Forelimb muscle (tissue), 1 donor: Measurements from ENCODE around the gene U2AF2. TPM values are rescaled to one million over a fixed set of nuclear protein-coding genes. Genes with fewer than 3 reads are reported as not detected.

Experiments
- DNase-seq: peaks from one replicate; pipeline ENCODE4 v3.0.0-alpha.2; 2013; ENCODE audit warnings: low read depth
- polyA plus RNA-seq: library from polyadenylated mRNA; unstranded; fragments of 120-200 nt; gene quantifications from one replicate; pipeline ENCODE4 v1.2.1, GENCODE V29; 2013; ENCODE audit not compliant: insufficient read length

U2AF2 gene
- polyA plus RNA-seq, 1 donor, result 110 TPM

- no peak for DNase-seq
Measured at GRCh38 chr19:55656988-55657747, 2.3 kb downstream of the U2AF2 start.

GRCh38 chr19:55658846-55659459, 4.1 kb downstream of the U2AF2 start:
- DNase-seq, result no peak

- no peak for DNase-seq
Measured at GRCh38 chr19:55659822-55660221, 5.0 kb downstream of the U2AF2 start.

GRCh38 chr19:55660404-55660803, 5.6 kb downstream of the U2AF2 start:
- DNase-seq, result no peak

GRCh38 chr19:55660991-55661390, 6.2 kb downstream of the U2AF2 start:
- DNase-seq, result no peak

- DNase-seq, result no peak
Measured at GRCh38 chr19:55661826-55662225, 7.0 kb downstream of the U2AF2 start.

- DNase-seq, result no peak
Measured at GRCh38 chr19:55663846-55664536, 9.2 kb downstream of the U2AF2 start.

- no peak for DNase-seq
Measured at GRCh38 chr19:55666343-55667005, 11.6 kb downstream of the U2AF2 start.

- DNase-seq, result no peak
Measured at GRCh38 chr19:55667006-55667381, 12.2 kb downstream of the U2AF2 start.

- DNase-seq, result no peak
Measured at GRCh38 chr19:55667511-55667910, 12.7 kb downstream of the U2AF2 start.

- no peak for DNase-seq
Measured at GRCh38 chr19:55667958-55668357, 13.1 kb downstream of the U2AF2 start.

GRCh38 chr19:55668603-55669348, 13.9 kb downstream of the U2AF2 start:
- DNase-seq, result no peak

- DNase-seq, result no peak
Measured at GRCh38 chr19:55669418-55670279, 14.8 kb downstream of the U2AF2 start.

- DNase-seq, result no peak
Measured at GRCh38 chr19:55670280-55671053, 15.6 kb downstream of the U2AF2 start.

GRCh38 chr19:55671054-55671378, 16.2 kb downstream of the U2AF2 start:
- DNase-seq, result no peak

- DNase-seq, result no peak
Measured at GRCh38 chr19:55672418-55672817, 17.6 kb downstream of the U2AF2 start.

- no peak for DNase-seq
Measured at GRCh38 chr19:55673465-55673864, 18.6 kb downstream of the U2AF2 start.

GRCh38 chr19:55673889-55674288, 19.1 kb downstream of the U2AF2 start:
- DNase-seq, result no peak

GRCh38 chr19:55674459-55674840, 19.6 kb downstream of the U2AF2 start:
- no peak for DNase-seq
